Peyer's patch (tissue), 4 donors: ENCODE results near the gene CLEC4D. TPM values are rescaled to one million over a fixed set of nuclear protein-coding genes. Genes with fewer than 3 reads are reported as not detected.
"Not testable (repeated sequence)": the region's sequence is repeated elsewhere in the genome, so short reads cannot be mapped to it uniquely, and the experiment has no call there.

Experiments used
- DNase-seq, 3 donors: peaks; one replicate each; pipeline ENCODE4 v3.0.0-alpha.2; 2017 to 2019
- H3K27ac ChIP-seq, 4 donors: fragments of 200-600 bp; sonication (generic); one replicate each; pipeline ENCODE4 v1.5.1; 2016 to 2019
- H3K27me3 ChIP-seq, 2 donors: fragments of 200-600 bp; sonication (generic); one replicate each; pipeline ENCODE4 v1.5.1; 2019
- H3K36me3 ChIP-seq, 3 donors: fragments of 200-600 bp; sonication (generic); one replicate each; pipeline ENCODE4 v1.5.1; 2016 to 2019
- H3K4me1 ChIP-seq, 4 donors: fragments of 200-600 bp; sonication (generic); one replicate each; pipeline ENCODE4 v1.5.1; 2016 to 2019
- H3K4me3 ChIP-seq, 4 donors: fragments of 200-600 bp; sonication (generic); 1 replicate in 3 of 4; 2 replicates in 1 of 4; pipeline ENCODE4 v1.5.1; 2016 to 2019; ENCODE audit warnings: mild to moderate bottlenecking in 1 of 4
- H3K9me3 ChIP-seq, 4 donors: fragments of 200-600 bp; sonication (generic); one replicate each; pipeline ENCODE4 v1.5.1; 2016 to 2019; ENCODE audit warnings: mild to moderate bottlenecking in 1 of 4
- POLR2A ChIP-seq, 2 donors: fragments of 450-650 bp; IDR thresholded peaks; one replicate each; pipeline ENCODE4 v1.5.1; 2017; ENCODE audit warnings: antibody characterized with exemption in 2 of 2, mild to moderate bottlenecking in 2 of 2, moderate library complexity in 2 of 2
- small RNA-seq, 2 donors: library from RNA; depleted of rRNA; stranded (forward); fragments of <200 nt; gene quantifications; one replicate each; pipeline ENCODE3, GENCODE V24; 2016
- total RNA-seq, 4 donors: library from RNA; depleted of rRNA; stranded (reverse); fragments of >200 nt; gene quantifications; one replicate each; pipeline ENCODE4 v1.1.0, GENCODE V29; 2016
- TF ChIP-seq, protein P1 (sequence below), 6 experiments: fragments of 450-650 bp in 4 of 6; fragments of 200-600 bp in 2 of 6; sonication (generic) in 1 of 6; IDR thresholded peaks; one replicate each; pipeline ENCODE4 v1.5.1; 2017 to 2019; ENCODE audit warnings: antibody characterized with exemption in 6 of 6, mild to moderate bottlenecking in 3 of 6, moderate library complexity in 1 of 6

Gene CLEC4D
- total RNA-seq, 4 donors from 2014 or later: not detected

DNA sequence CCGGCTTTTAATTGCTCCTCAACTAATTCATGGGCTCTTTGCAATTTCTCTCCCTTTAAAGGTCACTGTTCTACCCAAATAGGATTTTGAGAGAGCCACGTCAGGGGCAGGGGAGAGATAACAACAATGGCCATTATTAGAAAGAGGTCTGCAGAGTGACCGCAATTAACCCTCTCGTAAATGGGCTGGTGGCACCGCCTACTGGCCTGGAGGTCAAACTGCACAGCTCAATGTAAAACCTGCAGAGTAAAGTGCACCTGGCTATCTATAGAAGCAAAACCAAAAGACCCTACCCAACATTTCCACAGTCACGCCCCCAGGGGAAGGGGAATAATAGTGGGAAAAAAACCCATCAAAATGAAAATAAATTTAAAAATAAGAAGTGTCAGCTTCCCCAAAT lies 49.0 kb downstream of the CLEC4D start:
- DNase-seq: no peak
- Histone ChIP-seq H3K9me3 (no peaks in the 10 kb centered on the region), H3K27me3 (no peaks in the 10 kb centered on the region), H3K36me3 (no peaks in the 10 kb centered on the region), H3K4me1 (no peaks in the 10 kb centered on the region), H3K4me3 (no peak overlapping the region), H3K27ac (no peak overlapping the region)
- TF ChIP-seq POLR2A (IDR thresholded peaks at IDR 0.05): no peak
- TF ChIP-seq, protein P1, sequence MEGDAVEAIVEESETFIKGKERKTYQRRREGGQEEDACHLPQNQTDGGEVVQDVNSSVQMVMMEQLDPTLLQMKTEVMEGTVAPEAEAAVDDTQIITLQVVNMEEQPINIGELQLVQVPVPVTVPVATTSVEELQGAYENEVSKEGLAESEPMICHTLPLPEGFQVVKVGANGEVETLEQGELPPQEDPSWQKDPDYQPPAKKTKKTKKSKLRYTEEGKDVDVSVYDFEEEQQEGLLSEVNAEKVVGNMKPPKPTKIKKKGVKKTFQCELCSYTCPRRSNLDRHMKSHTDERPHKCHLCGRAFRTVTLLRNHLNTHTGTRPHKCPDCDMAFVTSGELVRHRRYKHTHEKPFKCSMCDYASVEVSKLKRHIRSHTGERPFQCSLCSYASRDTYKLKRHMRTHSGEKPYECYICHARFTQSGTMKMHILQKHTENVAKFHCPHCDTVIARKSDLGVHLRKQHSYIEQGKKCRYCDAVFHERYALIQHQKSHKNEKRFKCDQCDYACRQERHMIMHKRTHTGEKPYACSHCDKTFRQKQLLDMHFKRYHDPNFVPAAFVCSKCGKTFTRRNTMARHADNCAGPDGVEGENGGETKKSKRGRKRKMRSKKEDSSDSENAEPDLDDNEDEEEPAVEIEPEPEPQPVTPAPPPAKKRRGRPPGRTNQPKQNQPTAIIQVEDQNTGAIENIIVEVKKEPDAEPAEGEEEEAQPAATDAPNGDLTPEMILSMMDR (IDR thresholded peaks at IDR 0.05): no peak

DNA sequence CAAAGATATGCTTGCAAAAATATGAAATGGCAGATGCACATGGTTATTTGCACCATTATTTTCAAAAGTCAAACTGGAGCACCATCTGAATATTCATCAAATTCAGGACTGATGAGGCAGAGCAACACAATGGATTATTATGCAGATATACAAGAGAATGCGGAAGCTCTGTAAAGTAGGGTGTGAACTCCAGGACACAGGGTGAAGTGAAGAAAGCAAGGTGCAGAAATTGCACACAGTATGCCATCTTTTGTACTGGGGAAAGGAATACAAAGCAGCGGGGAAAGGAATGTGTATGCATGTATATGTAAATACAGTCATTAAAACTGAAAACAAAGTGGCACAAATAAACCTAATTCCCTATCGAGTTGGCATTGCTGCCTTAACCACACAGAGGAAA lies 50.1 kb downstream of the CLEC4D start:
- no peaks in the 10 kb centered on the region for H3K9me3 ChIP-seq
- no peaks in the 10 kb centered on the region for H3K36me3 ChIP-seq
- no peak for TF ChIP-seq POLR2A (IDR thresholded peaks at IDR 0.05)
- TF ChIP-seq, protein P1 (IDR thresholded peaks at IDR 0.05): no peak
- no peak for DNase-seq
- H3K27ac ChIP-seq: no peak overlapping the region
- no peaks in the 10 kb centered on the region for H3K4me1 ChIP-seq
- no peaks in the 10 kb centered on the region for H3K27me3 ChIP-seq
- no peak overlapping the region for H3K4me3 ChIP-seq

DNA sequence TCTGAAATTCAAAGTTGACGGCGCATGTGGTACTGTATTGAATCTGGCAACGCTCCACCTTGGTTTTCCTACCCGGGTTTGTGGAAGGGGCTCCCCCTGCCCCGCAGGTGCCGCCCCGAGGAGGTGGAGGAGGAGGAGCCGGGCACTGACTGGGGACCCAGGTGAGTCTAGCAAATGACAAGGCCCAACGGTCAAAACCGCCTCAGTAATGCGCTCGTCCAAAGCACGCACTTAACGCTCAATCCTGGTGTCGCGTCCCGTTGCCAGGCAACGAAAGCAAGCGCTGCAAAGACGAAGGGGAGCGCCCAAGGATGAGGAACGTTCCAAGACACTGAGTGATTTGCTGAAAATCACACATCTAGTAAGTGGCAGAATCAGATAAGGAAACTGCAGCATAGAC lies 51.4 kb downstream of the CLEC4D start:
- Histone ChIP-seq H3K27me3 (no peaks in the 10 kb centered on the region), H3K4me1 (no peaks in the 10 kb centered on the region), H3K36me3 (no peaks in the 10 kb centered on the region), H3K9me3 (no peaks in the 10 kb centered on the region), H3K4me3 (no peak overlapping the region), H3K27ac (no peak overlapping the region)
- DNase-seq: no peak
- TF ChIP-seq, protein P1 (IDR thresholded peaks at IDR 0.05): no peak
- no peak for TF ChIP-seq POLR2A (IDR thresholded peaks at IDR 0.05)

DNA sequence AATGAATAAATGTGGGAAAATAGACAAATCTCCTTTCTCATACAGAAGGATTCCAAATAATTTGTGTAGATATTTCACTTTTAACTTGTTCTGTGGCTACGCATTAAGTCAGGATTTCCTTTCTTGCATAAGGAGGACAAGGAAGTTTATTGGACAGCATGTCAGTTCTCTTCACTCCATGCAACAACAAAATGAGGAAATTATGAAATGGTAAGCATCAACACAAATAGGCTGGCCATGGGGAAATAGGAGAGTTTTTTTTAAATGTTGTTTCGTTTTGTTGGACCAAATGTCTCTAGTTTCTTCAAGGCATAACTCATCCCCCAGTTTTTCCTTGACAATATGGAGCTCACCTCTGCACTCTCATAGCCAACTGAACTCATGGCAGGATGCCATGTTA lies 52.7 kb downstream of the CLEC4D start:
- not testable (repeated sequence) for H3K27me3 ChIP-seq, H3K27ac ChIP-seq, H3K4me1 ChIP-seq, H3K4me3 ChIP-seq, H3K9me3 ChIP-seq, DNase-seq, H3K36me3 ChIP-seq

DNA sequence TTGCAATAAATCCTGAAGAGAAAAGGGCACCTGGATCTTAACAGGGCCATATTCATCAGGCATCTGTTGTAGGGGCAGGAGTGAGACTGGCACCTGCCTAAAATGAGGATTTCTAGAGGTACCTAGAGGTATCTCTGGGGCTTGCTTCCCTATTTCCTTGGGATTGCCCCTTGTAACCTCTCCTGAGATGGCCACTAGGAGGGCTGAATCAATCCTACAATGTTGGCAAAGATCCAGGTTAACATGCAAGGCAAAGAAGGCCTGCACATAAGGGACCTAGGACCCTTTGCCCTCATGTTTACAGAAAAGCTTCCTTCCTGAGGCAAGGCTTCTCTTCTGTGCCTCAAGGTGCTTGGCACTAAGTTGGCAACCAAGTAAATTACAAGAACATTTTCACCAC lies 53.2 kb downstream of the CLEC4D start:
- H3K4me1 ChIP-seq: no peaks in the 10 kb centered on the region
- no peak overlapping the region for H3K27ac ChIP-seq
- no peaks in the 10 kb centered on the region for H3K36me3 ChIP-seq
- H3K4me3 ChIP-seq: no peak overlapping the region
- no peak for TF ChIP-seq POLR2A (IDR thresholded peaks at IDR 0.05)
- TF ChIP-seq, protein P1 (IDR thresholded peaks at IDR 0.05): no peak
- no peaks in the 10 kb centered on the region for H3K27me3 ChIP-seq
- no peaks in the 10 kb centered on the region for H3K9me3 ChIP-seq
- no peak for DNase-seq

Small RNA genes lying within 50 kb of the gene (small RNA-seq; reads per million reads assigned to genes)
- gene RNU6-275P: 0 reads per million in 2 donors

Other genes starting within 250 kb of the CLEC4D start
- not detected for gene CLEC6A, start 57.5 kb upstream of the CLEC4D start, total RNA-seq
- 1 to 10 TPM in 1 of 4 donors, not detected in 3; 2.9 TPM for gene CLEC4E, start 27.4 kb downstream of the CLEC4D start, total RNA-seq
- 1 to 10 TPM in 3 of 4 donors, not detected in 1; 1.8 to 5.4 (median 1.9) TPM for gene AICDA, start 99.4 kb downstream of the CLEC4D start, total RNA-seq
- 10 to 100 TPM; 17.3 to 67.4 (median 32.4) TPM for gene MFAP5, start 149.3 kb downstream of the CLEC4D start, total RNA-seq
- 10 to 100 TPM; 27.0 to 89.1 (median 37.0) TPM for gene RIMKLB, start 184.5 kb downstream of the CLEC4D start, total RNA-seq